Neuronal stem cell (in vitro differentiated cells): ENCODE measurements around the gene GAMT.

Experiments
- DNase-seq: peaks from one replicate; pipeline ENCODE4 v3.0.0-alpha.2; 2013; ENCODE audit warnings: low spot score
- H2AFZ ChIP-seq: one replicate; pipeline ENCODE4 v1.6.1; 2013; ENCODE audit warnings: mild to moderate bottlenecking, low read length, inconsistent platforms
- H2AK5ac ChIP-seq: 2 replicates; pipeline ENCODE4 v1.6.1; 2013; ENCODE audit warnings: low read depth, mild to moderate bottlenecking, inconsistent platforms, low read length, moderate library complexity, mixed read lengths
- H2BK120ac ChIP-seq: 2 replicates; pipeline ENCODE4 v1.6.1; 2013; ENCODE audit warnings: low read depth, mild to moderate bottlenecking, inconsistent platforms, low read length, moderate library complexity, mixed read lengths
- H2BK12ac ChIP-seq: one replicate; pipeline ENCODE4 v1.6.1; 2013; ENCODE audit warnings: low read length, inconsistent platforms
- H2BK15ac ChIP-seq: 2 replicates; pipeline ENCODE4 v1.6.1; 2013; ENCODE audit warnings: mild to moderate bottlenecking, low read length, inconsistent platforms, mixed read lengths
- H2BK5ac ChIP-seq: one replicate; pipeline ENCODE4 v1.6.1; 2013; ENCODE audit warnings: inconsistent platforms, mild to moderate bottlenecking, low read length, moderate library complexity
- H3K14ac ChIP-seq: one replicate; pipeline ENCODE4 v1.6.1; 2013; ENCODE audit warnings: low read length, inconsistent platforms
- H3K18ac ChIP-seq: 2 replicates; pipeline ENCODE4 v1.6.1; 2013; ENCODE audit warnings: low read length, inconsistent platforms
- H3K23ac ChIP-seq: 2 replicates; pipeline ENCODE4 v1.6.1; 2013; ENCODE audit warnings: low read depth, mild to moderate bottlenecking, mixed read lengths, low read length, inconsistent platforms; ENCODE audit not compliant: poor library complexity
- H3K27ac ChIP-seq: replicated peaks from 3 replicates; pipeline ENCODE4 v1.5.1; 2013; ENCODE audit warnings: low read length, inconsistent platforms
- H3K27me3 ChIP-seq, 3 experiments: 2 replicates each; pipeline ENCODE4 v1.6.1; 2013; ENCODE audit warnings: low read length in 3 of 3, mild to moderate bottlenecking in 2 of 3, inconsistent platforms in 1 of 3, low read depth in 1 of 3, mixed read lengths in 1 of 3, moderate library complexity in 1 of 3; ENCODE audit not compliant: control insufficient read depth in 3 of 3, insufficient read depth in 3 of 3
- H3K36me3 ChIP-seq, 2 donors: replicated peaks in 1 of 2; 2 replicates each; pipeline ENCODE4 v1.6.1; 2013; ENCODE audit warnings: low read length in 2 of 2; ENCODE audit not compliant: control insufficient read depth in 2 of 2, insufficient read depth in 2 of 2
- H3K4ac ChIP-seq: 2 replicates; pipeline ENCODE4 v1.6.1; 2013; ENCODE audit warnings: inconsistent platforms, mild to moderate bottlenecking, low read length, moderate library complexity
- H3K4me1 ChIP-seq, 2 donors: 1 replicate in 1 of 2; 2 replicates in 1 of 2; pipeline ENCODE4 v1.6.1; 2013; ENCODE audit warnings: low read length in 2 of 2, low read depth in 1 of 2; ENCODE audit not compliant: control insufficient read depth in 2 of 2, insufficient read depth in 1 of 2
- H3K4me2 ChIP-seq: one replicate; pipeline ENCODE4 v1.6.1; 2013; ENCODE audit warnings: mild to moderate bottlenecking, low read length, inconsistent platforms; ENCODE audit not compliant: insufficient read depth, poor library complexity, severe bottlenecking
- H3K4me3 ChIP-seq, 2 donors: 2 replicates each; pipeline ENCODE4 v1.5.1; 2013; ENCODE audit warnings: low read length in 2 of 2, mild to moderate bottlenecking in 2 of 2, inconsistent platforms in 1 of 2, moderate library complexity in 1 of 2
- H3K79me1 ChIP-seq: one replicate; pipeline ENCODE4 v1.6.1; 2013; ENCODE audit warnings: low read depth, mild to moderate bottlenecking, inconsistent platforms, low read length, moderate library complexity
- H3K9ac ChIP-seq: one replicate; pipeline ENCODE4 v1.6.1; 2013; ENCODE audit warnings: mild to moderate bottlenecking, low read depth, low read length, inconsistent platforms; ENCODE audit not compliant: poor library complexity
- H3K9me3 ChIP-seq, 2 donors: replicated peaks in 1 of 2; 2 replicates each; pipeline versions ENCODE3 to v1.6.1; 2013; ENCODE audit warnings: low read length in 2 of 2, mild to moderate bottlenecking in 2 of 2, inconsistent platforms in 1 of 2, low read depth in 1 of 2, mixed read lengths in 1 of 2, moderate library complexity in 1 of 2; ENCODE audit not compliant: control insufficient read depth in 2 of 2, insufficient read depth in 1 of 2
- H4K8ac ChIP-seq: one replicate; pipeline ENCODE4 v1.6.1; 2013; ENCODE audit warnings: low read depth, mild to moderate bottlenecking, inconsistent platforms, low read length, moderate library complexity
- H4K91ac ChIP-seq: one replicate; pipeline ENCODE4 v1.6.1; 2013; ENCODE audit warnings: low read length, low read depth, mild to moderate bottlenecking, inconsistent platforms; ENCODE audit not compliant: poor library complexity
- WGBS, 2 donors: extraction: QIAGEN DNeasy Blood & Tissue Kit; methylation state at CpG; one replicate each; pipeline ENCODE4 v1.1.7; 2013; ENCODE audit warnings: missing lambda C conversion rate in 2 of 2, mixed read lengths in 1 of 2; ENCODE audit not compliant: insufficient read length in 2 of 2, insufficient replicate concordance in 1 of 2; ENCODE audit errors: extremely low coverage in 2 of 2; 5-methylcytosine and 5-hydroxymethylcytosine counted together

GAMT gene

DNA sequence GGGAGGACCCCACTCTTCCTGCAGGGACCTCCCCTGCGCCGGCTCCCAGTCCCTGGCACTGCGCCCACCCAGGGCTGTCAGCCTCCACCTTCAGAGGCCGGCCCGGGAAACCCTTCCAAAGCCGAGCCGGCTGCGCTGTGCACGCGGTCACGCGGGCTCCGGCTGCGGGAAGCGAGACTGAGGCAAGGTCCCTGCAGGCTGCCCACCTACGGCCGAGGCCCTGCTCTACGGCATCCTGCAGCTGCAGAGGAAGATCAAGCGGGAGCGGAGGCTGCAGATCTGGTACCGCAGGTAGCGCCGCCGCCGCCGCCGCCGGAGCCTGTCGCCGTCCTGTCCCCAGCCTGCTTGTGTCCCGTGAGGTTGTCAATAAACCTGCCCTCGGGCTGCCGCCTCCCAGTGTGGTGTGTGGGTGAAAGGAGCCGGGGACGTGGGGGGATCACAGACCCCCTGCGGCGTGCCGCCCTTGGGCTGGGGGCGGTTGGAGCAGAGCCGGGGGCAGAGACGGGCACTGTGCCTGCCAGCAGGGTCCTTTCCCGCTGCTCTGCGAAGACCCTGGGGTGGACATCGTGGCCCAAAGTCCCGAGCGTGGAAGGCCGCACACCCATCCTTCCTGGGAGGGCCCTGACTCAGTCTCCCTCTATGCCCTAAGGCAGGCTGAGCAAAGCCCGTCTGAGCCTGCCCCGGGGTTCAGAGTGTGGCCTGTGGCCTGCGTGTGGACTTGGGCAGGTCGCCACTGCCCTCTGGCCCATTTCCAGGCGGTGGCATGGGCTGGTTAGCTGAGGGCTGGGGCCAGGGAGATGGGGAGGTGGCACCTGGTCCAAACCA, 5.9 kb downstream of the GAMT start:
- Histone ChIP-seq H2BK5ac (peak overlapping the region; percentile 53), H3K4me2 (no peak overlapping the region), H2AFZ (no peak overlapping the region), H4K8ac (no peak overlapping the region), H3K4ac (peak overlapping the region; percentile 53), H2AK5ac (peak overlapping the region; percentile 94), H3K14ac (no peak overlapping the region), H2BK12ac (no peak overlapping the region), H3K4me1 (peaks cover 0 to 2% of the 10 kb centered on the region in 2 donors), H2BK120ac (peak overlapping the region; percentile 9), H3K18ac (peak overlapping the region; percentile 38), H3K36me3 (peaks cover 13 to 38% of the 10 kb centered on the region in 2 donors), H3K4me3 (no peak overlapping the region), H4K91ac (no peak overlapping the region), H3K23ac (peak overlapping the region; percentile 98), H3K27me3 (no peaks in the 10 kb centered on the region), H2BK15ac (peak overlapping the region; percentile 67), H3K9ac (no peak overlapping the region), H3K9me3 (no peaks in the 10 kb centered on the region), H3K27ac (no peak overlapping the region), H3K79me1 (peaks cover 14% of the 10 kb centered on the region)
- DNase-seq, result no peak
- whole genome bisulfite sequencing, 2 donors, result no CpG with 5 or more reads among the region's 52 CpGs

DNA sequence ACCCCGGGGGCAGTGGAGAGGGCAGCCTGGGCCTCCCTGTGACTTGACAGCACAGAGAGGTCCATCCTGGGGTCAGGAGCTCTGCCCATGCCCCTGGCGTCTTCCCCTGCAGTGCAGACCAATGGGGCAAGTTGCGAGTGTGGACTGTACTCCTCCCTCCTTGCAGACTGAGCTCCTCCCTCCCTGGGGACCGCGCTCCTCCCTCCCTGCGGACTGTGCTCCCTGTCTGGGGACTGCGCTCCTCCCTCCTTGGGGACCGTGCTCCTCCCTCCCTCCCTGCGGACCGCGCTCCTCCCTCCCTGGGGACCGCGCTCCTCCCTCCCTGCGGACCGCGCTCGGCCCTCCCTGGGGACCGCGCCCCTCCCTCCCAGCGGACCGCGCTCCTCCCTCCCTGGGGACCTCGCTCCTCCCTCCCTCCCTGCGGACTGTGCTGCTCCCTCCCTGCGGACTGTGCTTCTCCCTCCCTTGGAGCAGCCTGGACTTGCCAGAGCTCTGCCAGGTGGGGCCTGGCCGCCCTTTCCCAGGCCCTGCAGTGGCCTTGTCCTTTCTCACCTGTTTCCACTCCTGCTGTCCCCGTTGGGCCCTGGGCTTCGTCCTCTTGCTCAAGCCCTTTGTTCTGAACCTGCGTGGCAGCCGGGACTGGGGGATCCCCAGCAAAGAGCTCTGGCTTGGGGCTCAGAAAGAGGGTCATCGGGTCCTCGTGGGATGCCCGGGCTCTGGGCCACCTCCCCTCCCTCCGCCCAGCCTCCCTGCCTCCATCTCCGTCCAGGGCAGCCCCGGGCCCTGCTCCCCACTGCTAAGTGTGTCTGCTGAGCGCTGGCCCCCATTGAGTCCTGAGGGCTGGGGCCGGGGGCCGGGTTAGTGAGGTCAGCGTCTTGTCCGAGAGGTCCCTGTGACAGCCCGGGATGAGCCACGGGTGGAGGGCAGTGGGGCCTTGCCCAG, 6.8 kb downstream of the GAMT start:
- H3K23ac ChIP-seq, result peak overlapping the region; percentile 60
- no peak overlapping the region for H3K4me3 ChIP-seq
- H2AFZ ChIP-seq, result no peak overlapping the region
- no peak overlapping the region for H3K4ac ChIP-seq
- peak overlapping the region; percentile 53 for H2BK5ac ChIP-seq
- H3K27me3 ChIP-seq, result no peaks in the 10 kb centered on the region
- peak overlapping the region; percentile 56 for H4K8ac ChIP-seq
- H4K91ac ChIP-seq, result peak overlapping the region; percentile 89
- peaks cover 13 to 44% of the 10 kb centered on the region in 2 donors for H3K36me3 ChIP-seq
- no peaks in the 10 kb centered on the region for H3K9me3 ChIP-seq
- H3K14ac ChIP-seq, result peak overlapping the region; percentile 38
- no peak overlapping the region for H3K4me2 ChIP-seq
- peaks cover 12% of the 10 kb centered on the region for H3K79me1 ChIP-seq
- peak overlapping the region; percentile 94 for H2AK5ac ChIP-seq
- peak overlapping the region; percentile 43 for H2BK15ac ChIP-seq
- H3K27ac ChIP-seq, result no peak overlapping the region
- peak overlapping the region; percentile 77 for H3K9ac ChIP-seq
- H2BK120ac ChIP-seq, result no peak overlapping the region
- no CpG with 5 or more reads among the region's 43 CpGs for WGBS, 2 donors
- H3K4me1 ChIP-seq, result peaks cover 0 to 2% of the 10 kb centered on the region in 2 donors
- no peak for DNase-seq
- H2BK12ac ChIP-seq, result peak overlapping the region; percentile 58
- H3K18ac ChIP-seq, result peak overlapping the region; percentile 85

DNA sequence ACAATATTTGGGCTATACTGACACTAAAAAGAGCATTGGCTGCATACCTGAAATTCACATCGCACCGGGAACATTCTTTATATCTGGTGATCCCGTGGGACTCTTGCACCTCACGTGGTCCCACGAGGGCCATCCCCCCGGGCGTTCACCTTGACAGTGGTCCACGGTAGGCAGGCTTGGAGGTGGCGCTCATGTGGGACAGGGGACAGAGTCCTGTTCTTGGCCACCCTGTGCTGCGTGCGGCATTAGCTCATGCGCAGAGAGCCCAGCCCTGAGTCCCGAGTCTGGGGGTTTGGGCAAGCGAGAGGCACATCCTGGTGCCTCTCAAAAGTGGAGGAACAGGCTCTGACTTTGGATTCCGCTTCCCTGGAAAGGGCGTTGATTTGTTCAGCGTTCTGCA, 7.5 kb downstream of the GAMT start:
- Histone ChIP-seq H3K79me1 (peaks cover 11% of the 10 kb centered on the region), H3K14ac (no peak overlapping the region), H2BK12ac (no peak overlapping the region), H3K18ac (no peak overlapping the region), H4K8ac (no peak overlapping the region), H2BK120ac (no peak overlapping the region), H3K4me3 (no peak overlapping the region), H3K4me2 (no peak overlapping the region), H2AFZ (no peak overlapping the region), H3K4me1 (peaks cover 0 to 4% of the 10 kb centered on the region in 2 donors), H3K9ac (no peak overlapping the region), H3K23ac (peak overlapping the region; percentile 60), H3K27me3 (peaks cover 0 to 1% (median 0%) of the 10 kb centered on the region in 3 experiments), H2AK5ac (peak overlapping the region; percentile 36), H3K4ac (no peak overlapping the region), H3K9me3 (peaks cover 0 to 4% of the 10 kb centered on the region in 2 donors), H3K36me3 (peaks cover 16 to 47% of the 10 kb centered on the region in 2 donors), H2BK5ac (peak overlapping the region; percentile 53), H3K27ac (no peak overlapping the region), H2BK15ac (no peak overlapping the region), H4K91ac (peak overlapping the region; percentile 53)
- DNase-seq, result no peak
- WGBS, 2 donors, result no CpG with 5 or more reads among the region's 17 CpGs
